Mesodermal cell (in vitro differentiated cells): ENCODE data around the gene SCARB1.

Experiments
- H3K27ac ChIP-seq: 2 replicates; pipeline ENCODE4 v1.7.0; 2013; ENCODE audit warnings: mild to moderate bottlenecking, low read depth, low read length, moderate library complexity; ENCODE audit not compliant: severe bottlenecking
- H3K36me3 ChIP-seq: 2 replicates; pipeline ENCODE4 v1.7.1; 2013; ENCODE audit warnings: mild to moderate bottlenecking, low read length, moderate library complexity; ENCODE audit not compliant: control insufficient read depth, insufficient read depth
- H3K4me1 ChIP-seq: one replicate; pipeline ENCODE4 v1.7.1; 2013; ENCODE audit warnings: mild to moderate bottlenecking, low read length; ENCODE audit not compliant: insufficient read depth, control insufficient read depth, poor library complexity, severe bottlenecking
- H3K4me3 ChIP-seq: 2 replicates; pipeline ENCODE4 v1.7.0; 2013; ENCODE audit warnings: low read length, control low read depth, mild to moderate bottlenecking; ENCODE audit not compliant: insufficient read depth, poor library complexity, severe bottlenecking; ENCODE audit errors: extremely low read depth
- H3K9me3 ChIP-seq: 2 replicates; pipeline ENCODE4 v1.7.1; 2013; ENCODE audit warnings: mild to moderate bottlenecking, low read length, moderate library complexity; ENCODE audit not compliant: control insufficient read depth
- WGBS, 2 experiments: methylation state at CpG; one replicate each; pipeline ENCODE4 v1.1.5; 2013; ENCODE audit warnings: missing lambda C conversion rate in 2 of 2; ENCODE audit not compliant: insufficient coverage in 2 of 2; 5-methylcytosine and 5-hydroxymethylcytosine counted together

The SCARB1 gene

DNA sequence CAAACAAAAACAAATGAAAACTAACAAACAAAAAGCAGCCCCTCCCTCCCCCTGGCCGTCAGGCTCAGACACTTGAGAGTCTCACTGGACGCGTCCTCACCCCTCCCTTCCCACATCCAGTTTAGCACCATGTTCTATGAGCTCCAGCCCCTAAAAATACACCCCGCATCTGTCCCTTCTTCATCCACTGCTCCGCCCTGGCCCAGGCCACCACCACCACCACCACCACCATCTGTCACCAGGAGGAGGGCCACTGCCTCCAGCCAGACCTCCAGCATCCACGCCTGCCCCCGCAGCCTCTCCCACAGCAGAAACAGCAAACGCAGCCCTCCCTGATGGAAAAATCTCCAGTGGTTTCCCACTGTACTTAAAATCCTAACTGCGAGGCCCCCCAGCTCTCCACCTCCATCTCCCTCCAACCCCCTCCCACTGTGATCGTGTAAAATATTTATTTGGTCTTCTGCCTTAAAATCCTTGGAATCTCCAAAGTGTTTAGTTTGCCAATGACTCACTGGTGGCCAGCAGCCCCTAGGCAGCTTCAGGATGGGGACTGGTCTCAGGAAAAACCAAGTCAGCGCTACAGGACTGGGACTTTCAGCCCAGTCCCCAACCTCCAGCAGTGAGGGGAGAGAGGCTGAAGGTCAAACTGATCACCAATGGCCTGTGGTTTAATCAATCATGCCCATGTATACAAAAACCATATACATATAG, 95.1 kb downstream of the SCARB1 start:
- Histone ChIP-seq H3K9me3 (peaks cover 9% of the 10 kb centered on the region), H3K27ac (peak overlapping the region; percentile 59), H3K4me1 (peaks cover 39% of the 10 kb centered on the region), H3K4me3 (no peak overlapping the region), H3K36me3 (no peaks in the 10 kb centered on the region)
- 79 to 89% methylated on average over 6 to 9 of the region's 11 CpGs for WGBS, 2 experiments

DNA sequence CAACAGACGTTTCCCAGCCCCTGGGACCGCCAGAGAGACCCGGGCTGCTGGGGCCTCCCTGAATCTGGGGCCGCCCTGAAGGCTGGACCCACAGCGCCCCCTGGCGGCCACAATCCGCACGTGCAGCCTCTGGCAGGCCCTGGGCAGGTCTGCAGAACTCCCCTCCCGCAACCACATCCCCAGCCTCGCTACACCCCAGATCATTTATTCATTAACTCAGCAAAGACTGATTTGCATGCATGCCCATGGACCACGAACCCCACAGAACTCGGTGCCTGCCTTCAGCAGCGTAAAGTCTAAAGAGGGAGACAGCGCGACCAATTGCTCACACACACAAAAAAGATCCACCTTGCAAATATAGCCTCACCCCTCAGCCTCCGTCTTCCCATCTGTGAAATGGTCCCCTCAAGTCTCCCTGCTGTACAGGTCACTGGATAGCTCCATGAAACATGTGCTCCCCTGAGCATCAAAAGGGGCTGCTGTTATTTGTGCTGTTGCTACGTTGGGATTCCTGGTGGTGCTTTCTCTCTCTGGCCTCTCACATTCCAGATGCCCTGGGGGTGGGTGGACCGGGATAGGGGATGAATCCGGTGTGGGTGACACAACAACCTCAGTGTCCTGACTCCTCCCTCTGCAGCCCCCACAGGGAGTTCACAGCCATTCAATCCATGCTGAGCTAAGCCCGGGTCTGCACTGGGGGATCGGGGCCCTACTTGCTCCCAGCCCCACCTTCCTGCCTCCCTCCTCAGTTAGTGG, 96.4 kb downstream of the SCARB1 start:
- Histone ChIP-seq H3K27ac (no peak overlapping the region), H3K4me3 (no peak overlapping the region), H3K9me3 (peaks cover 9% of the 10 kb centered on the region), H3K36me3 (no peaks in the 10 kb centered on the region), H3K4me1 (peaks cover 39% of the 10 kb centered on the region)
- 26 to 35% methylated on average over 11 to 15 of the region's 21 CpGs for WGBS, 2 experiments

DNA sequence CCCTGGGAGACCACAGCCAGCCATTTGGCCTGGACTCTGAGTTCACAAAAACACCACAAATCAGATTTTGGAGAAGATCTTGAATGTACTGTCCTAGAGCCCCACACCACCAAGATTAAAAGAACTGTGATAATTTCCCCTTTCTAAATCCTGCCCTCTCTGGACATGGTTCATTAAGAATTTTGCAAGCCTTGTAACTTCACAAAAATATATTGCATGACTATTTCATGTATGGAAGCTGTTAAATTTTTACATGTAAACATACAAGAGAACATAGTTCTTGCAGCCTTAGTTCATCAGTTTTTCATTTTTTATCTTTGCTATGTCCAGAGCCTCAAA, 97.0 kb downstream of the SCARB1 start:
- peaks cover 9% of the 10 kb centered on the region for H3K9me3 ChIP-seq
- no peaks in the 10 kb centered on the region for H3K36me3 ChIP-seq
- H3K4me3 ChIP-seq = no peak overlapping the region
- H3K4me1 ChIP-seq = peaks cover 38% of the 10 kb centered on the region
- no peak overlapping the region for H3K27ac ChIP-seq

DNA sequence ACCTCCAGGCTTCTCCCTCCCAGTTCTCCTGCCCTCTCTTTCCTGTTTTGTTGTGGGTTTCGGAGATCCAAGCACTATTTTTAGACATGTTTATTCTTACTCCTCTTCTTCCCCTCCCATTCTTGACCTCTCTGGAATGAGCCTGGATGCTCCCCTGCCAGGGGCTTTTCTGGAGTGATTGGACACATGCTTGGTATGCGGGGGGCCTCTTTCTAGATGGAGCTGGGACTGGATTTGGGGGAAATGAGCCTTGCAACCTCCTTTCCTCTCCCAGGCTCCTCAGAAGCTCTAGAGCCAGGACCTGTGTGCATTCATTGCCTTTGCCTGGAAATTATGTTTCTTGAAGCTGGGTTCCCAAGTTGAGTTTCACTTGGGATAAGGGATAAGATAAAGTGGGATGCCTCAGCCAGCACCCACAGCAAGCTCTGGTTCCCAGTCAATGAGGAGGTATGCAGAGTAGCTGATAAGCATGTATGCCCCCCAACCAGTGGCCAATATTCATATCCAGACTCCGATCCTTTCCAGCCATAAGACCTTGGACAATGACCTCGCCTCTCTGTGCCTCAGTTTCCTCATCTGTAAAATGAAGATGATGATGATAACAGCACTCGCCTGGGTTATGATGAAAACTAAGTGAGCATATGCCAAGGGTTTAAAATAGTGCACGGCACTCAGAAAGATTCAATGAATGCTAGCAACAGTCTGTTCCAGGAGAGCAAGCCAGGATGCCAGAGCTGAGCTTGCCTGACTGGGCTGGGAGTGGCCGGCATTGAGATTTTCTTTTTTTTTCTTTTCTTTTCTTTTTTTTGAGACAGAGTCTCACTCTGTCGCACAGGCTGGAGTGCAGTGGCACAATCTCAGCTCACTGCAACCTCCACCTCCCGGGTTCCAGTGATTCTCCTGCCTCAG, 97.8 kb downstream of the SCARB1 start:
- WGBS, 2 experiments = 87 to 96% methylated on average over 5 to 8 of the region's 9 CpGs
- H3K9me3 ChIP-seq = peaks cover 9% of the 10 kb centered on the region
- no peak overlapping the region for H3K4me3 ChIP-seq
- no peaks in the 10 kb centered on the region for H3K36me3 ChIP-seq
- H3K4me1 ChIP-seq = peaks cover 37% of the 10 kb centered on the region
- peak overlapping the region; percentile 76 for H3K27ac ChIP-seq

DNA sequence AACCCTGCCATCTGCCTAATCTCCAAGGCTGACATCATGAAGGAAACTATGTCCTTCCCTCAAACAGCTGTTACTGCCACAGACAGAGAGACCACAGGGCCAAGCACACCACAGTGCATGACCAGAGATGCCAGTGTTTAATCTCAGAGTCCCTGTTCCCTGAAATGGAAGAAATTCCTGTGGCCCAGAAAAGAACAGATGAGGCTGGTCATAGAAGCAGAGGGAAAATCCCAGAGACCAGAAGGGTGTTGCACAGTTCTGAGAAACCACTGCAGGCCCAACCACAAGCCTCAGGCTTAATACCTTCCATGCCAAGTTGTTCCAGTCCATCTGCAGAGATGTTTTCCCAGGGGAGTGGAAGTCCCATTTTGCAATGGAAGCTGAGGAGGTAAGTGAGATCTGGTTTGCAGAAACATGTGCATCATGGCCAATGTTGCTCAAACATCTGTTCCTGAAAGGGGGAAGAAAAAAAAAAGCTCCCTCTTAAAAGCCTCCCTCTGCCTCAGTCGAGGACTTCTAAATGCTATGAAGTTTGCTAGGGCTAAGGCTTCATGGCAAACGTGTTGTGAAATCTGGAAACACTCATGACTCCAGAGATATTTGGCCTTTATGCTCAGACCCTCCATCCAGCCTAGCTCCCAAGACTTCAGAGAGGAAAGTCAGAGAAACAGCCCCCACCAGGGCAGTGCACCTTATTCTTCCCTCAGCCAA, 98.6 kb downstream of the SCARB1 start:
- peak overlapping the region; percentile 76 for H3K27ac ChIP-seq

DNA sequence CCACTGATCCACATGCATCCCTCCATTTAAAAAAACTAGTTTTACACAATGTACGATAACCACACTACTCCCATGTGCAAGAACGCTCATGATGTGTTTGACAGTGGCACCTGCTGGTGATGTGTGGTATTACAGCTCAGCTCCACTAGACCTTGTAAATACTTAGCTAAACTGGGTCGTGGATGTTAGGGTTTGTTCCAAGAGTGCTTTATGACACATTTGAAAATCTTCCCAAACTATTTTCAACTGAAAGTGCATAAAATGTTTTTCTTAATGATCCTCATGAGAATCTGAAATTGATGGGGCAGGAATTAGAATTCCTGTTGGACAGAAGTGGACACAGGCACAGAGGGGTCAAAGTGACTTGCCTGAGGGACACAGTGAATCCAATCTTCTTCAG, 99.2 kb downstream of the SCARB1 start:
- peaks cover 32% of the 10 kb centered on the region for H3K4me1 ChIP-seq
- H3K36me3 ChIP-seq = no peaks in the 10 kb centered on the region
- H3K27ac ChIP-seq = peak overlapping the region; percentile 76
- peaks cover 9% of the 10 kb centered on the region for H3K9me3 ChIP-seq
- WGBS, 2 experiments = no CpG with 5 or more reads among the region's 3 CpGs
- H3K4me3 ChIP-seq = no peak overlapping the region

More for the DNA sequence above, 98.6 kb downstream of the SCARB1 start:
- 100% methylated on average over 2 of the region's 2 CpGs; no CpG with 5 or more reads in 1 of the 2 experiments for WGBS, 2 experiments
- Histone ChIP-seq H3K4me1 (peaks cover 37% of the 10 kb centered on the region), H3K36me3 (no peaks in the 10 kb centered on the region), H3K9me3 (peaks cover 9% of the 10 kb centered on the region), H3K4me3 (no peak overlapping the region)

DNA sequence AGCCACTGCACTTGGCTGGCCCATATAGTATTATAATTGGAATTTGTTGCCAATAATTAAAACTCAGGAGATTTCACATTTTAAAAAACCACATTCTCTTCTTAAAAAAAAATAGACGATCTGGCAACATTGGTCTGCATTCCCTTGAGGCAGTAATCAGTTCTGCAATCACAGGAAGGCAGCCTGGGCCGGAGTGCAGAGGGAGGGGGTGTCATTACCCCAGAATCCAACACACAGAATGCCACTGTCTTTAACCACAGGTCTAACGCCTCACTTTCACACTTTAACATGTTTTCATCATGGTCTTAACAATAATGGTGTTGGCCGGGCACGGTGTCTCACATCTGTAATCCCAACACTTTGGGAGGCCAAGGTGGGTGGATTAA, 100.1 kb downstream of the SCARB1 start:
- no peak overlapping the region for H3K4me3 ChIP-seq
- H3K9me3 ChIP-seq = peaks cover 9% of the 10 kb centered on the region
- 97% methylated on average over 5 of the region's 5 CpGs; no CpG with 5 or more reads in 1 of the 2 experiments for WGBS, 2 experiments
- H3K4me1 ChIP-seq = peaks cover 23% of the 10 kb centered on the region
- no peaks in the 10 kb centered on the region for H3K36me3 ChIP-seq
- no peak overlapping the region for H3K27ac ChIP-seq

DNA sequence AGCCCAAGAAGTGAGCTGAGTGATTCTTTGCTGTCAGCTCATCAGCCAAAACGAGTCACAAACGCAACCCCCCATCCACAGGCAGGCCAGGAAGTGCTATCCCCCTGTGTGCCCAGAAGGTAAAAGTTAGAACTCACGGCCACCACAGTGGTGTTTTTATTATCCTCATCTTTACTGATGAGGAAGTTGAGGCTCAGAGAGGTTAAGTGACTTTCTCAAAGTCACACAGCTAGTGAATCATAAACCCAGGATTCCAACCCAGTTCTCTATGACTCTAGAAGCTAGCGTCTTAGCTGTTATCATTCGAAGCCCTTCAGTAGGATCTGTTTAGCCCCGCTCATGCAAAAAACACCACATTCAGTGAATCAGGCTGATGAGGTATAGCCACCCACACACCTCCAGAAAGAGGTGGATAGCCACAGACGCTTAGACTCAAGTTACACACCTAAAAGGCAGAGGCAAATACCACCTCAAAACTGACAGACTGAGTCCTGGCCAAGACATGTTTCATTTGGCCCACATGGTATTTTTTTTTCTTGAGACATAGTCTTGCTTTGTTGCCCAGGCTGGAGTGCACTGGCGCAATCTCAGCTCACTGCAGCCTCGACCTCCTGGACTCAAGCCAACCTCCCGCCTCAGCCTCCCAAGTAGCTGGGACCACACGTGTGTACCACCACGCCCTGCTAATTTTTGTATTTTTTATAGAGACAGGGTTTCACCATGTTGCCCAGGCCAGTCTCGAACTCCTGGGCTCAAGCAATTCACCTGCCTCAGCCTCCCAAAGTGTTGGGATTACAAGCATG, 100.7 kb downstream of the SCARB1 start:
- Histone ChIP-seq H3K27ac (no peak overlapping the region), H3K4me3 (no peak overlapping the region), H3K4me1 (peaks cover 18% of the 10 kb centered on the region), H3K36me3 (no peaks in the 10 kb centered on the region), H3K9me3 (peaks cover 9% of the 10 kb centered on the region)
- WGBS, 2 experiments = 88 to 91% methylated on average over 11 of the region's 13 CpGs

DNA sequence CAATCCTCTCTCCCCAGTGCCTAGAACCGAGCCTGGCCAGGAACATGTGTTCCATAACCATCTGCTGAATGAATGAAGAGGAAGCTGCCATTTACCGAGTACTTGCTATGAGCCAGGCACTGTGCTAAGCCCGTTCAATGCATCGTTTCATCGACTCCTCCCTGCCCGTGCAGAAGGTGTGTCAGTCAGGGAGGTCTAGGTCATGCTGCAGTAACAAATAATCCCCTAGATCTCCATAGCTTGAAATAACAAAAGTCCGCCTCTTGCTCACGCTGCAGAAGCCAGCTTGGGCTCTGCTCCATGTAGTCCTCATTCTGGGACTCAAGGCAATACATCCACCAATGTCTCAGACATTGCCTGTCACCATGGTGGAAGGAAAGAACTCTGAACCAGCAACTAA, 101.3 kb downstream of the SCARB1 start:
- Histone ChIP-seq H3K27ac (no peak overlapping the region), H3K9me3 (peaks cover 9% of the 10 kb centered on the region), H3K4me1 (peaks cover 18% of the 10 kb centered on the region), H3K36me3 (no peaks in the 10 kb centered on the region), H3K4me3 (no peak overlapping the region)
- WGBS, 2 experiments = 83 to 95% methylated on average over 7 of the region's 8 CpGs
